WTC11 (cell line): ENCODE results near the gene KRR1. TPM values are rescaled to one million over a fixed set of nuclear protein-coding genes. Genes with fewer than 3 reads are reported as not detected.

Experiments
- ATAC-seq: fragments of 200-7000 bp; cut with Tn5 transposase; 2 replicates; pipeline ENCODE4 v1.10.0; 2021; ENCODE audit warnings: mild to moderate bottlenecking, moderate library complexity
- CTCF ChIA-PET: fragments of 300-600 bp; sonication (Branson Sonifier 250); formaldehyde crosslinking; loops from one replicate; lab custom pipeline; 2021; ENCODE audit warnings: antibody characterized with exemption; lab: Charles Lee
- POLR2A ChIA-PET: fragments of 350-600 bp; sonication (Branson Sonifier 250); formaldehyde crosslinking; loops from one replicate; lab custom pipeline; 2021; ENCODE audit warnings: antibody characterized with exemption; lab: Charles Lee
- DNase-seq: peaks from one replicate; pipeline ENCODE4 v3.0.0; 2021; ENCODE audit warnings: low spot score
- H3K27ac Mint-ChIP-seq: 2 replicates; pipeline ENCODE4 v1.8.0; 2021; ENCODE audit warnings: mixed read lengths
- H3K27me3 Mint-ChIP-seq: 2 replicates; pipeline ENCODE4 v1.8.0; 2021; ENCODE audit warnings: low read depth, mild to moderate bottlenecking, moderate library complexity, mixed read lengths
- H3K36me3 Mint-ChIP-seq: 2 replicates; pipeline ENCODE4 v1.8.0; 2021; ENCODE audit warnings: mixed read lengths
- H3K4me1 Mint-ChIP-seq: 2 replicates; pipeline ENCODE4 v1.8.0; 2022; ENCODE audit warnings: mixed read lengths
- H3K4me3 Mint-ChIP-seq: 2 replicates; pipeline ENCODE4 v1.8.0; 2021; ENCODE audit warnings: mild to moderate bottlenecking, moderate library complexity, mixed read lengths
- H3K9me3 Mint-ChIP-seq: 2 replicates; pipeline ENCODE4 v1.8.0; 2021; ENCODE audit warnings: mixed read lengths
- ARID4B ChIP-seq: sonication (generic); formaldehyde crosslinking; IDR thresholded peaks from 2 replicates; pipeline ENCODE4 v1.8.0; 2023; ENCODE audit warnings: missing genetic modification reagents, mild to moderate bottlenecking, borderline replicate concordance
- CBFB ChIP-seq: sonication (generic); formaldehyde crosslinking; IDR thresholded peaks from 2 replicates; pipeline ENCODE4 v1.8.1; 2022; ENCODE audit warnings: mild to moderate bottlenecking, low read depth, missing genetic modification reagents
- CREM ChIP-seq: sonication (generic); formaldehyde crosslinking; IDR thresholded peaks from 2 replicates; pipeline ENCODE4 v1.8.1; 2022; ENCODE audit warnings: mild to moderate bottlenecking, missing genetic modification reagents, moderate library complexity
- EMX1 ChIP-seq: fragments of 250-450 bp; sonication (Bioruptor Pico); IDR thresholded peaks from 2 replicates; pipeline ENCODE4 v1.8.0; 2021; ENCODE audit warnings: mild to moderate bottlenecking
- FOXJ3 ChIP-seq: sonication (generic); formaldehyde crosslinking; IDR thresholded peaks from 2 replicates; pipeline ENCODE4 v1.9.0; 2021; ENCODE audit warnings: missing genetic modification reagents, mild to moderate bottlenecking, borderline replicate concordance
- GABPB1 ChIP-seq: sonication (generic); formaldehyde crosslinking; IDR thresholded peaks from 2 replicates; pipeline ENCODE4 v1.8.1; 2023; ENCODE audit warnings: mild to moderate bottlenecking, missing genetic modification reagents
- KAT7 ChIP-seq: sonication (generic); formaldehyde crosslinking; IDR thresholded peaks from 2 replicates; pipeline ENCODE4 v1.8.1; 2023; ENCODE audit warnings: missing genetic modification reagents, mild to moderate bottlenecking, borderline replicate concordance
- NFATC4 ChIP-seq: fragments of 250-450 bp; sonication (Bioruptor Pico); IDR thresholded peaks from 2 replicates; pipeline ENCODE4 v1.9.0; 2021; ENCODE audit warnings: mild to moderate bottlenecking
- NR2C2 ChIP-seq: sonication (generic); formaldehyde crosslinking; IDR thresholded peaks from 2 replicates; pipeline ENCODE4 v1.8.0; 2022; ENCODE audit warnings: mild to moderate bottlenecking, missing genetic modification reagents
- NR3C1 ChIP-seq: sonication (generic); formaldehyde crosslinking; conservative IDR thresholded peaks from 2 replicates; pipeline ENCODE4 v1.8.1; 2023; ENCODE audit warnings: low read depth, mild to moderate bottlenecking, missing genetic modification reagents
- PRDM15 ChIP-seq: sonication (generic); formaldehyde crosslinking; IDR thresholded peaks from 2 replicates; pipeline ENCODE4 v1.8.0; 2022; ENCODE audit warnings: missing genetic modification reagents
- RELA ChIP-seq: sonication (generic); formaldehyde crosslinking; IDR thresholded peaks from 2 replicates; pipeline ENCODE4 v1.8.1; 2022; ENCODE audit warnings: missing genetic modification reagents, mild to moderate bottlenecking, borderline replicate concordance
- SMAD3 ChIP-seq: sonication (generic); formaldehyde crosslinking; IDR thresholded peaks from 2 replicates; pipeline ENCODE4 v1.8.0; 2022; ENCODE audit warnings: missing genetic modification reagents, mild to moderate bottlenecking, borderline replicate concordance
- SMAD4 ChIP-seq: sonication (generic); formaldehyde crosslinking; IDR thresholded peaks from 2 replicates; pipeline ENCODE4 v1.8.0; 2022; ENCODE audit warnings: mild to moderate bottlenecking, missing genetic modification reagents
- USF1 ChIP-seq: sonication (generic); formaldehyde crosslinking; IDR thresholded peaks from 2 replicates; pipeline ENCODE4 v1.8.0; 2022; ENCODE audit warnings: mild to moderate bottlenecking, missing genetic modification reagents
- USF2 ChIP-seq: sonication (generic); formaldehyde crosslinking; IDR thresholded peaks from 2 replicates; pipeline ENCODE4 v1.8.1; 2023; ENCODE audit warnings: mild to moderate bottlenecking, missing genetic modification reagents, moderate library complexity
- ZNF281 ChIP-seq: sonication (generic); formaldehyde crosslinking; IDR thresholded peaks from 2 replicates; pipeline ENCODE4 v1.8.0; 2023; ENCODE audit warnings: mild to moderate bottlenecking, missing genetic modification reagents
- ZSCAN18 ChIP-seq: fragments of 250-450 bp; sonication (Bioruptor Pico); IDR thresholded peaks from 2 replicates; pipeline ENCODE4 v2.1.2; 2022; ENCODE audit warnings: mild to moderate bottlenecking, moderate library complexity
- total RNA-seq: library from RNA; stranded (reverse); gene quantifications from 3 replicates; pipeline ENCODE4 v1.2.3, GENCODE V29; 2021

Gene KRR1
- total RNA-seq, 1 experiment from 2014 or later = 59.6 TPM

- H3K27ac Mint-ChIP-seq = no peak overlapping the region
- DNase-seq = no peak
- TF ChIP-seq USF1 = no peak
- no peak for TF ChIP-seq NR3C1 (CRISPR knock-in tag)
- no peak for TF ChIP-seq NFATC4
- TF ChIP-seq NR2C2 (CRISPR knock-in tag) = no peak
- TF ChIP-seq EMX1 = no peak
- TF ChIP-seq GABPB1 = no peak
- TF ChIP-seq SMAD3 = no peak
- no peak for TF ChIP-seq SMAD4 (CRISPR knock-in tag)
- no peak for TF ChIP-seq USF2 (CRISPR knock-in tag)
- TF ChIP-seq PRDM15 (CRISPR knock-in tag) = no peak
- TF ChIP-seq CREM (CRISPR knock-in tag) = no peak
- no peak for TF ChIP-seq ZNF281
- no peak for TF ChIP-seq ZSCAN18 (CRISPR knock-in tag)
- no peak for TF ChIP-seq ARID4B
- TF ChIP-seq KAT7 (CRISPR knock-in tag) = no peak
- TF ChIP-seq CBFB = no peak
- no peak for TF ChIP-seq FOXJ3 (CRISPR knock-in tag)
- TF ChIP-seq RELA (CRISPR knock-in tag) = no peak
- TF ChIP-seq, all 79 proteins: peak for 0
- CTCF ChIA-PET = interaction anchor here (0.6 to 0.9 kb wide), 2 partner anchors 85 to 1099 kb away, joined by 3 read pairs; no protein-coding TSS in a partner anchor
- no peak overlapping the region for H3K4me3 Mint-ChIP-seq
- H3K4me1 Mint-ChIP-seq = peaks cover 33% of the 10 kb centered on the region
- POLR2A ChIA-PET = interaction anchor here (0.6 kb wide), 1 partner anchor 877 kb away, joined by 3 read pairs; no protein-coding TSS in a partner anchor
- ATAC-seq = no peak
- no peaks in the 10 kb centered on the region for H3K9me3 Mint-ChIP-seq
- H3K27me3 Mint-ChIP-seq = no peaks in the 10 kb centered on the region
- H3K36me3 Mint-ChIP-seq = no peaks in the 10 kb centered on the region
These were observed 28.8 kb downstream of the KRR1 start for GRCh38 chr12:75482646-75483045.
